Left ventricle myocardium inferior (tissue), 1 donor: ENCODE measurements around the gene PARD3B. TPM values are rescaled to one million over a fixed set of nuclear protein-coding genes. Genes with fewer than 3 reads are reported as not detected.

Experiments used
- DNase-seq: peaks from one replicate; pipeline ENCODE4 v3.0.0-alpha.2; 2020
- H3K27ac ChIP-seq: fragments of 200-600 bp; replicated peaks from 2 replicates; pipeline ENCODE4 v1.8.0; 2021
- H3K27me3 ChIP-seq: fragments of 200-600 bp; 2 replicates; pipeline ENCODE4 v1.8.0; 2021; ENCODE audit warnings: low read depth
- H3K36me3 ChIP-seq: fragments of 200-600 bp; 2 replicates; pipeline ENCODE4 v1.8.0; 2021
- H3K4me1 ChIP-seq: fragments of 200-600 bp; 2 replicates; pipeline ENCODE4 v1.8.0; 2021
- H3K4me3 ChIP-seq: fragments of 200-600 bp; 2 replicates; pipeline ENCODE4 v1.8.0; 2021; ENCODE audit warnings: mild to moderate bottlenecking, moderate library complexity
- H3K9me3 ChIP-seq: fragments of 200-600 bp; replicated peaks from 2 replicates; pipeline ENCODE4 v1.8.0; 2021
- intact Hi-C: fragments of 100-400 bp; cut with micrococcal nuclease; formaldehyde crosslinking; loops from one replicate; pipeline ENCODE4 v1.11.0; 2022
- total RNA-seq: library from RNA; stranded (reverse); fragmentation: NEBNext Ultra II Directional; extraction: Animal tissue kit (Norgen Biotek cat#: 25700); gene quantifications from one replicate; pipeline ENCODE4 v1.2.1, GENCODE V29; 2021
- TF ChIP-seq, protein P1 (sequence below): fragments of 200-600 bp; IDR thresholded peaks from 2 replicates; pipeline ENCODE4 v1.8.0; 2021; ENCODE audit warnings: antibody characterized with exemption, mild to moderate bottlenecking, borderline replicate concordance
- donor health status: DM: no; HTN: yes; CAD: no; lungs with severe emphysema.

The PARD3B gene
- total RNA-seq, 1 donor from 2014 or later, result 9.1 TPM

DNA sequence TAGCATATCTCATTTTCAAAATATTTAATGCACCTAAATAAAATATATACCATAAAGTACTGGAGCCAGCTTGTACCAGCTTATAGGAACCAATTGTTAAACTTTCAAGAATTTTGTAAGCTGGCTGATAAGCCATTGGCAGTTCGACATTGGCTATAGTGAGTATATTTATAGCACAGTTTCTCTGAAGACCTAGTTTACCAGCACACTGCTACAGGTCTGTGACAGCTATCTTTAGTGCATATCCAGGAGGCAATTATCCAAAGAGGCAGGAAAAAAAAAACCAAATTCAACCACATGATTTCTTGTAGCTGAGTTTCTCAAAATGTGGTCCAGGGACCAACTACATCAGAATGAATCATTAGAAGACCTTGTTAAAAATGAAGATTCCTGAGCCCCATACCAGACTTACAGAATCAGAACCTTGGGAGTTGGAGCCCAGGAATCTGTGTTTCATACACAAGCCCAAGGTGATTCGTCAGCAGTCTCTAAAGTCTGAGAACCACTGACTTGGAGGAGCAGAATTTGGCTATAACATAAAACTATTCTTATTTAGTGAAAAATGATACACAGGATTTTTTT is 858.1 kb downstream of the PARD3B start:
- Histone ChIP-seq H3K4me3 (no peak overlapping the region), H3K4me1 (peaks cover 19% of the 10 kb centered on the region), H3K27ac (no peak overlapping the region), H3K36me3 (no peaks in the 10 kb centered on the region), H3K27me3 (no peaks in the 10 kb centered on the region), H3K9me3 (no peaks in the 10 kb centered on the region)
- intact Hi-C loops, result no loop called here
- no peak for DNase-seq
- TF ChIP-seq, protein P1, sequence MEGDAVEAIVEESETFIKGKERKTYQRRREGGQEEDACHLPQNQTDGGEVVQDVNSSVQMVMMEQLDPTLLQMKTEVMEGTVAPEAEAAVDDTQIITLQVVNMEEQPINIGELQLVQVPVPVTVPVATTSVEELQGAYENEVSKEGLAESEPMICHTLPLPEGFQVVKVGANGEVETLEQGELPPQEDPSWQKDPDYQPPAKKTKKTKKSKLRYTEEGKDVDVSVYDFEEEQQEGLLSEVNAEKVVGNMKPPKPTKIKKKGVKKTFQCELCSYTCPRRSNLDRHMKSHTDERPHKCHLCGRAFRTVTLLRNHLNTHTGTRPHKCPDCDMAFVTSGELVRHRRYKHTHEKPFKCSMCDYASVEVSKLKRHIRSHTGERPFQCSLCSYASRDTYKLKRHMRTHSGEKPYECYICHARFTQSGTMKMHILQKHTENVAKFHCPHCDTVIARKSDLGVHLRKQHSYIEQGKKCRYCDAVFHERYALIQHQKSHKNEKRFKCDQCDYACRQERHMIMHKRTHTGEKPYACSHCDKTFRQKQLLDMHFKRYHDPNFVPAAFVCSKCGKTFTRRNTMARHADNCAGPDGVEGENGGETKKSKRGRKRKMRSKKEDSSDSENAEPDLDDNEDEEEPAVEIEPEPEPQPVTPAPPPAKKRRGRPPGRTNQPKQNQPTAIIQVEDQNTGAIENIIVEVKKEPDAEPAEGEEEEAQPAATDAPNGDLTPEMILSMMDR, result no peak

DNA sequence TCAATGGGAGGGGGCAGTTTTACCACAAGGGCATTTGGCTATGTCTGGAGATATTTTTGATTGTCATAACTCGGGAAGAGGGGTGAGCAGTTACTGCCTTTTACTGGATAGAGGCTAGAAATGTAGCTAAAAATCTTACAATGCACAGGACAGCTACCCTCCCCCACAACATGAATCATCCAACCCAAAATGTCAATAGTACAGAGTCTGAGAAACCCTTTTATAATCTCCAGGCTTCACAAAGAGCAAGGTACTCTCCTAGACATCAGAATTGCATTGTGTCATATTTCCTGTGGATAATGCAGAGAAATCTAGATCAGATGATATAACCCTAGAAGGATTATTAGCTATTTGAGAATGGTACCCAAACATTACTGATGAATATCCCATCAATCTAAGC is 859.9 kb downstream of the PARD3B start:
- TF ChIP-seq, protein P1, result no peak
- H3K27ac ChIP-seq, result no peak overlapping the region
- peaks cover 25% of the 10 kb centered on the region for H3K4me1 ChIP-seq
- no peaks in the 10 kb centered on the region for H3K9me3 ChIP-seq
- H3K4me3 ChIP-seq, result no peak overlapping the region
- intact Hi-C loops, result no loop called here
- H3K36me3 ChIP-seq, result no peaks in the 10 kb centered on the region
- no peaks in the 10 kb centered on the region for H3K27me3 ChIP-seq
- no peak for DNase-seq

DNA sequence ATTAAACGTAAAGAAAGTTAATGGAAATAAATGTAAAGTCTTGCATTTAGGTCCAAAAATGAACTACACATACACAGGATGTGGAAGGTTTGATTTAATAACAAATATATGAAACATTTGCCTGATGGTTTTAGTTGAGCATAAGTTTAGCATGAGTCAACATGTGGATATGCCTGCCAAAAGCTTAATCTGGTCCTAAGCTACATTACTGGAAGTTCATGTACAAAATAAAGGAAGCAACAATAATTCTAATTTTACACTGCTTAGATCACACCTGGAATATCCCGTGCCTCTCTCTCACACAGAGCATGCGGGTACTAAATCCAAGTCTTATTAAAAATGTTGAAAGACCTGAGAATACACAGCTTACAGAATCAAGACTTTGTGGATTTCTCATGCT is 860.5 kb downstream of the PARD3B start:
- DNase-seq, result no peak
- TF ChIP-seq, protein P1, result no peak
- H3K4me3 ChIP-seq, result no peak overlapping the region
- intact Hi-C loops, result no loop called here
- H3K4me1 ChIP-seq, result peaks cover 25% of the 10 kb centered on the region
- H3K27me3 ChIP-seq, result no peaks in the 10 kb centered on the region
- H3K27ac ChIP-seq, result no peak overlapping the region
- no peaks in the 10 kb centered on the region for H3K36me3 ChIP-seq
- H3K9me3 ChIP-seq, result no peaks in the 10 kb centered on the region

DNA sequence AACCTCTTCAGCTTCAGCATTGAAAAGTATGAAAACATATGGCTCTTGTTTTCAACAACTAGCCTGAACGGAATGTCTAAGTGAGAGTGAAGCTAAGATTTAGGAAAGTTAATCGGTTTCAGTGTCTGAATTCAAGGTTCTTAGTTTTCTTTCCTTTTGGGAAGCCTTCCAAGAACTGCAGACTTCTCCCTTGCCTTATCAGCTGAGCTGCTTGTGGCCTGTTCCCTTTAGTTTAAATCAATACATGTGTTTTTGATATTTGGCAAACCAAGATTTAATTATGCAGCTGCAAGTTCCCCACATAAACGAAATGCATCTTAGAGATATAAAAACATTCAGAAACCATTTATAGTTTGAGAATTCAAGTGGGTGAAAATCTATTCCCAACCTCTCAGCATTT is 862.7 kb downstream of the PARD3B start:
- TF ChIP-seq, protein P1, result no peak
- peaks cover 25% of the 10 kb centered on the region for H3K4me1 ChIP-seq
- no peaks in the 10 kb centered on the region for H3K9me3 ChIP-seq
- H3K36me3 ChIP-seq, result no peaks in the 10 kb centered on the region
- intact Hi-C loops, result no loop called here
- H3K4me3 ChIP-seq, result no peak overlapping the region
- H3K27ac ChIP-seq, result no peak overlapping the region
- H3K27me3 ChIP-seq, result no peaks in the 10 kb centered on the region
- DNase-seq, result no peak

DNA sequence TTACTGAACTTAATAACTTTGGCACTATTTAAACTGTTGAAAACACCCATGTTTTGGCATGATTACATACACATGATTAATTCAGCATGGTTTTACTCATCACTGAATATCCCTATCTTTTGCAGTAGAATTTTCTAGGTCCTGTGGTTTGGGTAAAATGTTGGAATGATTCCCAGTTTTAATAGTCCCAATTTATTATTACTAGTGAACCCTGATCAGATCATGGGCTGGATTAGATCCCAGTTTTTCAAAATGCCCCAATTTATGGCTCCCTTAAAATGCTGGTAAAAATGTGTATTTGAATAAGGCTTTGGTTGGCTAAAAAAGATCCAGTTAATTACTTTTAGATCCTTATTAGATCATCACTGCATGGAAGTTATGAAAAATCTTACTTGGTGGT is 863.4 kb downstream of the PARD3B start:
- no peaks in the 10 kb centered on the region for H3K27me3 ChIP-seq
- no peaks in the 10 kb centered on the region for H3K36me3 ChIP-seq
- H3K4me1 ChIP-seq, result peaks cover 25% of the 10 kb centered on the region
- H3K4me3 ChIP-seq, result no peak overlapping the region
- TF ChIP-seq, protein P1, result no peak
- H3K27ac ChIP-seq, result no peak overlapping the region
- H3K9me3 ChIP-seq, result no peaks in the 10 kb centered on the region
- intact Hi-C loops, result no loop called here
- DNase-seq, result no peak
